ENCODE measurements around the gene PLA2G6. TPM values are rescaled to one million over a fixed set of nuclear protein-coding genes. Genes with fewer than 3 reads are reported as not detected.

PLA2G6 gene
- total and polyA plus RNA-seq, 2 of the 8 experiments (the other 6 are each of a cell fraction or from before 2014, with no cell fraction given) = 13.2 to 21.0 TPM

GRCh38 chr22:38081941-38082828, 99.4 kb downstream of the PLA2G6 start:
- Histone ChIP-seq H3K18ac (ENCODE audit: extremely low read depth, low read length) (no peak overlapping the region), H2BK12ac (ENCODE audit: low read depth, low read length) (peak overlapping the region; percentile 60; the same call in 1 of the 2 replicates), H2AK5ac (ENCODE audit: low read depth, low read length) (no peak overlapping the region), H3K9me3 (ENCODE audit: insufficient read depth in 2 of 2, low read depth in 1 of 2, low read length in 1 of 2) (no peaks in the 10 kb centered on the region), H3K79me1 (ENCODE audit: low read depth, low read length) (no peaks in the 10 kb centered on the region), H3K27ac (ENCODE audit: low read depth, low read length) (no peak overlapping the region), H3K9ac (replicated peaks in 1 of 4; ENCODE audit: extremely low read depth in 1 of 4, low read depth in 3 of 4, low read length in 3 of 4) (no peak overlapping the region), H4K8ac (ENCODE audit: extremely low read depth, insufficient read depth, low read length) (no peak overlapping the region; the same call in 1 of the 2 replicates), H3K27me3 (replicated peaks in 1 of 4; ENCODE audit: control insufficient read depth in 3 of 4, extremely low read depth in 1 of 4, insufficient read depth in 3 of 4, low read length in 3 of 4) (peaks cover 7 to 37% (median 33%) of the 10 kb centered on the region in 4 experiments), H3K23me2 (ENCODE audit: low read depth, low read length) (peaks cover 3% of the 10 kb centered on the region), H4K5ac (ENCODE audit: insufficient read length, low read depth, low read length) (no peak overlapping the region), H4K91ac (replicated peaks; ENCODE audit: insufficient read length, low read length) (no peak overlapping the region), H2BK120ac (replicated peaks; ENCODE audit: low read depth, low read length) (no peak overlapping the region), H3K79me2 (ENCODE audit: control insufficient read depth in 1 of 2, insufficient read depth in 2 of 2, low read length in 2 of 2) (no peaks in the 10 kb centered on the region), H3K4me2 (ENCODE audit: insufficient read depth in 1 of 2, low read depth in 2 of 2, low read length in 2 of 2) (peak overlapping the region; percentile 66 to 80; a peak in 3 of 4 replicates), H2BK20ac (ENCODE audit: low read length) (no peak overlapping the region), H2AFZ (ENCODE audit: low read length) (no peak overlapping the region), H3K4me1 (replicated peaks in 1 of 4; ENCODE audit: control insufficient read depth in 3 of 4, insufficient read depth in 4 of 4, low read length in 3 of 4) (peaks cover 0 to 25% (median 18%) of the 10 kb centered on the region in 4 experiments; a peak in 6 of 7 replicates), H3K56ac (replicated peaks; ENCODE audit: insufficient read length, low read depth, low read length) (no peak overlapping the region), H3K4ac (replicated peaks; ENCODE audit: insufficient read length, low read depth, low read length) (no peak overlapping the region), H3K36me3 (ENCODE audit: control insufficient read depth in 2 of 4, insufficient read depth in 4 of 4, low read length in 3 of 4) (no peaks in the 10 kb centered on the region), H2BK5ac (ENCODE audit: low read depth, low read length) (no peak overlapping the region), H2BK15ac (ENCODE audit: low read length) (peak overlapping the region; percentile 88; the same call in 1 of the 2 replicates), H4K20me1 (replicated peaks in 1 of 2; ENCODE audit: control insufficient read depth in 1 of 2, insufficient read depth in 2 of 2, low read length in 2 of 2) (peaks cover 0 to 1% of the 10 kb centered on the region in 2 experiments), H3K23ac (ENCODE audit: insufficient read length) (no peak overlapping the region), H3K4me3 (ENCODE audit: extremely low read depth in 1 of 4, insufficient read depth in 2 of 4, low read depth in 3 of 4, low read length in 4 of 4) (peak overlapping the region in 1 of 4 experiments; percentile 48; a peak in 2 of 8 replicates), H3K14ac (ENCODE audit: insufficient read length) (no peak overlapping the region)
- FAIRE-seq = no peak
- ChIA-PET CTCF (ENCODE audit: partially characterized antibody) (interaction anchor here (0.9 to 2.0 kb wide), 6 partner anchors 14 to 62 kb away, joined by 3 to 11 read pairs (median 4); no protein-coding TSS in a partner anchor), POLR2A (ENCODE audit: partially characterized antibody) (interaction anchor here (0.8 to 1.4 kb wide), 4 partner anchors 8 to 408 kb away, joined by 3 to 6 read pairs (median 4); no protein-coding TSS in a partner anchor)
- 67% methylated on average over 38 of the region's 52 CpGs; no CpG with 5 or more reads in 1 of the 2 experiments for WGBS, 2 experiments (ENCODE audit: extremely low coverage in 1 of 2, insufficient coverage in 1 of 2, insufficient read length in 1 of 2, insufficient replicate concordance in 2 of 2, low coverage in 1 of 2, low lambda C conversion rate in 2 of 2, missing lambda C conversion rate in 1 of 2)
- no peak for DNase-seq (ENCODE audit: low read depth in 1 of 2, low spot score in 2 of 2)
- TF ChIP-seq YY1 (IDR thresholded peaks at IDR 0.05; ENCODE audit: low read depth, low read length) (no peak), KDM5A (IDR thresholded peaks at IDR 0.05; ENCODE audit: low read length) (no peak), RXRA (IDR thresholded peaks at IDR 0.05; ENCODE audit: insufficient read depth, low read depth, low read length) (no peak), KDM1A (IDR thresholded peaks at IDR 0.05; ENCODE audit: borderline replicate concordance, low read length) (peak; percentile 57; the same call in 1 of the 2 replicates), HDAC6 (IDR thresholded peaks at IDR 0.05; ENCODE audit: low read depth, low read length) (no peak), POLR2A (IDR thresholded peaks at IDR 0.05; ENCODE audit: control extremely low read depth in 1 of 2, low read depth in 2 of 2, low read length in 2 of 2) (no peak), MAX (IDR thresholded peaks at IDR 0.05) (peak; percentile 59), SRF (IDR thresholded peaks at IDR 0.05; ENCODE audit: low read depth, low read length) (no peak), TBP (IDR thresholded peaks at IDR 0.05; ENCODE audit: low read depth, low read length) (no peak), SP2 (IDR thresholded peaks at IDR 0.05; ENCODE audit: low read length) (no peak), SIN3A (conservative IDR thresholded peaks at IDR 0.05 in 1 of 2, IDR thresholded peaks at IDR 0.05 in 1 of 2; ENCODE audit: low read depth in 1 of 2, low read length in 2 of 2) (no peak), FOSL1 (IDR thresholded peaks at IDR 0.05; ENCODE audit: insufficient read depth, low read depth, low read length) (no peak)
